ENCODE measurements around the gene OR51E1. TPM values are rescaled to one million over a fixed set of nuclear protein-coding genes. Genes with fewer than 3 reads are reported as not detected.

The OR51E1 gene
- total and polyA plus RNA-seq, 9 of the 15 experiments (the other 6 are each of a cell fraction or from before 2014, with no cell fraction given) = 0.03 to 0.04 TPM; not detected in 7

GRCh38 chr11:4639931-4640330, 3.9 kb upstream of the OR51E1 start:
- intact Hi-C loops (cut with micrococcal nuclease) (loop anchor here (5.0 to 10.0 kb wide), 3 partner anchors 82 to 462 kb away; partner anchors contain the start of gene OR51G1), in situ Hi-C loops (cut with MboI) (loop anchor here (5.0 to 25.0 kb wide), 2 partner anchors 367 to 1697 kb away; no protein-coding TSS in a partner anchor)
- WGBS (ENCODE audit: insufficient coverage, low coverage, missing lambda C conversion rate) = 3% methylated on average over 6 of the region's 6 CpGs
- H3K9me1 ChIP-seq (ENCODE audit: control insufficient read depth, insufficient read depth, low read length) = no peaks in the 10 kb centered on the region
- no TSS peak for BruUV-seq (replicated peaks)
- ChIA-PET POLR2A (no interaction called here), CTCF (ENCODE audit: low intra/inter-chr PET ratio) (no interaction called here)
- H3K4me3 ChIP-seq = no peak overlapping the region
- FAIRE-seq (no peak), DNase-seq (ENCODE audit: extremely low read depth in 1 of 4, low spot score in 3 of 4) (no peak), ATAC-seq (no peak)
- no peak overlapping the region for H3K27ac ChIP-seq (ENCODE audit: extremely low read depth, low read depth, low read length)
- TF ChIP-seq TCF3 (CRISPR knock-in tag; IDR thresholded peaks at IDR 0.05) = no peak
- TF ChIP-seq ATF7 (IDR thresholded peaks at IDR 0.05) = no peak
- no peak for TF ChIP-seq RBM14 (IDR thresholded peaks at IDR 0.05; ENCODE audit: borderline replicate concordance, insufficient read depth, low read depth, low read length)
- peak; percentile 47; the same call in 1 of the 2 replicates for TF ChIP-seq CBFA2T3 (IDR thresholded peaks at IDR 0.05)
- no peak for TF ChIP-seq ID3 (CRISPR knock-in tag; IDR thresholded peaks at IDR 0.05)
- TF ChIP-seq ID3 (tag; IDR thresholded peaks at IDR 0.05) = no peak
- no peak for TF ChIP-seq ZC3H4 (CRISPR knock-in tag; IDR thresholded peaks at IDR 0.05; ENCODE audit: borderline replicate concordance)
- H3K4me1 ChIP-seq (replicated peaks in 1 of 2; ENCODE audit: control insufficient read depth in 2 of 2, insufficient read depth in 2 of 2, low read length in 2 of 2) = peaks cover 0 to 4% of the 10 kb centered on the region in 2 experiments; a peak in 3 of 5 replicates
- no peaks in the 10 kb centered on the region for H3K79me2 ChIP-seq (ENCODE audit: control insufficient read depth, insufficient read depth, low read length)
- H3K9ac ChIP-seq (ENCODE audit: insufficient read depth in 1 of 2, low read depth in 2 of 2, low read length in 2 of 2) = no peak overlapping the region
- H2AFZ ChIP-seq (ENCODE audit: low read depth, low read length) = no peak overlapping the region
- no peak overlapping the region for H3K4me2 ChIP-seq (ENCODE audit: insufficient read depth, low read length)
- no peaks in the 10 kb centered on the region for H3K9me3 ChIP-seq (replicated peaks; ENCODE audit: control insufficient read depth, insufficient read depth, low read depth, low read length)
- peaks cover 0 to 38% of the 10 kb centered on the region in 2 experiments; a peak in 3 of 5 replicates for H3K27me3 ChIP-seq (ENCODE audit: control insufficient read depth in 2 of 2, insufficient read depth in 2 of 2, low read length in 2 of 2)
- no peaks in the 10 kb centered on the region for H3K36me3 ChIP-seq (ENCODE audit: control insufficient read depth, insufficient read depth, low read length)
- no peaks in the 10 kb centered on the region for H4K20me1 ChIP-seq (replicated peaks; ENCODE audit: control insufficient read depth, insufficient read depth, low read length)

All from K562 (cell line).